ENCODE measurements around the gene BAD.
"Not testable (repeated sequence)": the region's sequence is repeated elsewhere in the genome, so short reads cannot be mapped to it uniquely, and the experiment has no call there.

The BAD gene

DNA sequence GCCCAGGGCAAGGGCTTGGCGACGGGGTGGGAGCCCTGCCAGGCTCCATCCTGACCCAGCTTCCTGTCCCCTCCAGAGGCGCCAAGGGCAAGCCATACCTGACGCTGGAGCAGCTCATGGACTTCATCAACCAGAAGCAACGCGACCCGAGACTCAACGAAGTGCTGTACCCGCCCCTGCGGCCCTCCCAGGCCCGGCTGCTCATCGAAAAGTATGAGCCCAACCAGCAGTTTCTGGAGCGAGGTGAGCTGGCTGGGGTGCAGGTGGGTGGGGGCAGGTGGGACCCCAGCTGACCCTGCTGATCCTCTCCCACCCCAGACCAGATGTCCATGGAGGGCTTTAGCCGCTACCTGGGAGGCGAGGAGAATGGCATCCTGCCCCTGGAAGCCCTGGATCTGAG, 28.2 kb downstream of the BAD start:
- DNase-seq (ENCODE audit: low spot score): no peak

GRCh38 chr11:64255135-64256128, 29.0 kb downstream of the BAD start:
- no peak for DNase-seq (ENCODE audit: low spot score)

DNA sequence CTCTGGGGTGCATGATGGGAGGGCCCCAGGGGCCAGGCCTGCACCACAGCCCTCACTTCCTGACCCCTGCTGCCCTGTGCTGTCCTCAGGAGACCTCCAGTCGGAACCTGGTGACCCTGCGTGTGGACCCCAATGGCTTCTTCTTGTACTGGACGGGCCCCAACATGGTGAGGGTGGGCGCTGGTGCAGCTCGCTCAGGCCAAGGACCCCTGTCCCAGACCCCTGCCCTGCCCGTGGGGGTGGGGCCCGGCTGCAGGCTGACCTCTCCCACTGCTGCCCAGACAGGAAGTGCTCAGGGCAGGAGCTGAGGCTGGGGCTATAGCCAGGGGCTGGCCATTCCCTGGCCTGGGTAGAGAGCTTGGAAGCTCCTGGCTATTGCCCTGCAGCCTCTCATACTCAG, 30.1 kb downstream of the BAD start:
- DNase-seq (ENCODE audit: low spot score): no peak

- DNase-seq (ENCODE audit: low spot score): no peak
Observed at GRCh38 chr11:64253481-64253880, 31.0 kb downstream of the BAD start.

DNA sequence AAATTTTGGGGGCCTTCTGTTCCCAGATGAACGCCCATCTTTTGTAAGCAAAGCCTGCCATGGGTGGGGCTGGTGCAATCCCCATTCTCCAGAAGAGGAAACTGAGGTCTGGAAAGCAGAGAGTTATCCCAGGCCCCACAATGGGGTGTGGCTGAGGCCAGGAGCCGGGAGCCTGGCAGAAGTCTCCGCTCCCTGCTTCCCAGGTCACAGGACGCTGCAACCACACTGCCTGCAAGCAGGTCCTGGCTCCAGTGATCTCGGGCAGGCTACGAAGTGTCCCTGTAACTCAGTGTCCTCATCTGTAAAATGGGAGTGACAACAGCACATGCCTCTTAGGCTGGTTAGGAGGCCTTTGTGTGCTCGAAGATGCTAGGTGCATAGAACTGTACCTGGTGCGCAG, 31.4 kb downstream of the BAD start:
- no peak for DNase-seq (ENCODE audit: low spot score)

GRCh38 chr11:64252003-64252872, 32.2 kb downstream of the BAD start:
- no peak for DNase-seq (ENCODE audit: low spot score)

DNA sequence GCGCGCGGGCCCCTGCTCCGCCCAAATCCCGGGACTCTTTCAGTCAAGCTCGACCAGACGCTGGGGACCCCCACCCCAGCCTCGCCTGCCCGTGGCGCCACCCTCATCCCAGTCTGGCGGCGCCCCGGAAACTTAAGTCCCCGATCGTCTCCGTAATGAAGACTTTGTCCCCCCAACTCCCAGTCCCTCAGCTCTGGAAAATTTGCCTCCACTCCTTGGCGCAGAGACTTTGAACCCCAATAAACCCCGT, 32.8 kb downstream of the BAD start:
- DNase-seq (ENCODE audit: low spot score): no peak

DNA sequence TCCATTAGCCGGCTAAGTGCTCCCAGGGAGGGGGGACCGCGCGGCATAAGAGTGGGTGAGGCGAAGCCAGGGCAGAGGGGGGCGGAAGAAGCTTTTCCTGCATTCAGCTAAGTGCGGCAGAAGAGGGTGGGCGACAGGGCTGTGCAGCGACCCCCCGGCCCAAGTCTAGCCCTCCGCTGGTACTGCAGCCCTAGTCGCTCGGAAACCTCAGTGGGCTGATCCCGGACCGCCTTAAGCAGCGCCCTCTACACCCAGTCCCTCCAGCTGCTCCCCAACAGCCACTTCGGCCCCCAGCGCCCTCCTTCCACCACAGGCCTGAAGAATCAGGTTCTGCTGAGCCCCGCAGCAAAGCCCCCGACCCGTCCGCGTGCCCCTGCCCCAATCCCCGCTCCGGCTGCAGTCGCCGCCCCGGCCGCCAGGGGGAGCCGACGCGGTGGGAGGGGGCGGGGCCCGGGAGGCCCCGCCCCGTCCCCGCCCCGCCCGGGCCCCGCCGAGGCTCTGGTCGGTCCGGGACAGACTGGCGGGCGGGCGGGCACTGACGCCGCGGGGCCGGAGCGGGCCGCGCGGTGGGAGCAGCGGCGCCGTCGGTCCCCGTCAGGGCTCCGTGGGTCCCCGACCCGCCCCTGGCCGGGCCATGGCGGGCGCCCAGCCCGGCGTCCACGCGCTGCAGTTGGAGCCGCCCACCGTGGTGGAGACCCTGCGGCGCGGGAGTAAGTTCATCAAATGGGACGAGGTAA, 33.3 kb downstream of the BAD start, which contains the start of gene PLCB3:
Gene PLCB3 (plus strand): TSS at position 515 of the 737 bp plus-strand sequence. CDS start 120 bp downstream, at position 635.
- peak; percentile 88 for DNase-seq (ENCODE audit: low spot score)

- DNase-seq (ENCODE audit: low spot score): no peak
Observed at GRCh38 chr11:64250415-64251015, 34.0 kb downstream of the BAD start.

- no peak for DNase-seq (ENCODE audit: low spot score)
Observed at GRCh38 chr11:64249563-64250414, 34.7 kb downstream of the BAD start.

DNA sequence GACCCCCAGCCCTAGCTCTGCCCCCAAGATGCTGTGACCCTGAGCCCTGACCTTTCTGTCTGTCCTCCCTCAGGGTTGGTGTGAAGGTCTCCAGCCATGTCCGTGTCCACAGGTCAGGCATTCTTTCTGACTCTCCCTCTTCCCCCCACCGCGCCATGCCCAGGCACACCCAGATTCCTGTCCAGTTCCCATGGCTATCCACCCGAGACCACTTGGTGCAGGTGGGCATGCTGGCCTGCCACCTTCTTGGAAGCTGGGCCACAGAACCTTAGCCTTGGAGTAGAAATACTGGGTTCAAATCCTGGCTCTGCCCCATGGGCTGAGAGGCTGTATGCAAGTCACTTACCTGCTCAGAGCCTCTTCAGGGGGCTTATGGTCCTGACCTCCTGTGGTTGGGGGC, 35.4 kb downstream of the BAD start:
- no peak for DNase-seq (ENCODE audit: low spot score)

GRCh38 chr11:64248578-64248977, 35.9 kb downstream of the BAD start:
- DNase-seq (ENCODE audit: low spot score): no peak

- DNase-seq (ENCODE audit: low spot score): no peak
Observed at GRCh38 chr11:64247729-64248531, 36.5 kb downstream of the BAD start.

GRCh38 chr11:64246871-64247728, 37.4 kb downstream of the BAD start, which contains the start of gene PPP1R14B:
TSS of gene PPP1R14B (minus strand) at chr11:64246943. CDS start at chr11:64246673, 270 bp downstream.
- peak; percentile 93 for DNase-seq (ENCODE audit: low spot score)

- not testable (repeated sequence) for DNase-seq (ENCODE audit: low spot score)
Observed at GRCh38 chr11:64246621-64246870, 37.9 kb downstream of the BAD start.

DNA sequence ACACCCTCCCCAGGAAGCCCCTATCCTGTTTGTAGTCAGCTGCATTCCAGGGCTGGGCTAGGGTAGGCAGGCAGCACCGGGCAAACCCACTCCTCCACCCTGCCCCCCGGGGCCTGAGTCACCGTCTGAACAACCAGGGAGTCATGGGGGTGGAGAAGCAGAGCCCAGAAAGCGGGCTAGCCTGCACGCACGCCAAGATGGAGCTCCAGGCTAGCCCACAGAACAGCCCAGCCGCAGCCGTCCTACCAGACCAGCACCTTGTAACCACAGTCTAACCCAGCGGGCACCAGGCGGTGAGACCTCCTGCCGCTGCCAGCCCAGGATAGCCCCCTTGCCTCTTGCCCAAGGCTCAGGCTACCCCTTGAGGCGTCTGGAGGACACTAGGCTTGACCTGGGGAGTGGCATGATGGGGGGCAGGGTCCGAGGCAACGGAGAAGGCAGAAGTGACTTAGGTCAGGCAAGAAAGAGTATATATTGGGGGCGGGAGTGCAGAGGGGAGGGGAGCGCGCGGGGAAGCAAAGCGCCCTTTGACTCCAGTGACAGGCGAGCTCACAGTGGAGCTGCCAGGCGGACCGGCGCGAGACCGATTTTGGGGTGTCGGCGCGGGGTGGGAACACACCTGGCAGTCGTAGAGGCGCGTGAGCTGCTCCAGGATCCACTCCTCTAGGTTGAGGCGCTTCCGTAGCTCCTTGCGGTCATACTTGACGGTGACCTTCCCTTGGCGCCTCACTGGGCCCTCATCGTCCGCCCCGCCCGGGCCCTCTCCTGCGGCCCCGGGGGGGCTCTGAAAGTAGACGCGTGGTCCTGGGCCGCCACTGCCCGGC, 38.5 kb downstream of the BAD start:
- DNase-seq (ENCODE audit: low spot score): no peak

- DNase-seq (ENCODE audit: low spot score): no peak
Observed at GRCh38 chr11:64245401-64245796, 39.1 kb downstream of the BAD start.

- no peak for DNase-seq (ENCODE audit: low spot score)
Observed at GRCh38 chr11:64244966-64245365, 39.5 kb downstream of the BAD start.

Measured in ecto neural progenitor cell (in vitro differentiated cells).